ENCODE measurements around the gene MLX.

The MLX gene

DNA sequence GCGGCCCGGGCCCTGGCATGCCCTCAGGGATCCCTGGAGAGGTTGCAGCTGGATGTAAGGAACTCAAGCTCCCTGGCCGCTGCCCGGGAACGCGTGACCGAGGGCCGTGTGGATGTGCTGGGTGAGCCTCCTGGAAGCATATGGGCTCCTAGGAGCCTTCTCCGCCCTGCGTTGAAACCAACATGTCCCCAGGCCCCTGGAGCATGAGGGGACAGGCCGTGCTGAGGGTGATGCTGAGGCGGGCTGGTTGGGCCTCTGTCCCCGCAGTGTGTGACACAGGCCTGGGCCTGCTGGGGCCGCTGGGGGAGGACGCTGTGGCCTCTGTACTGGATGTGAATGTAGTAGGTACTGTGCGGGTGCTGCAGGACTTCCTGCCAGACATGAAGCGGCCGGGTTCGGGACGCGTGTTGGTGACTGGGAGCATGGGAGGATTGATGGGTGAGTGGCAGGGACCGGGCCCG, 19.9 kb upstream of the MLX start:
- no peak overlapping the region for H3K4me3 ChIP-seq (ENCODE audit: low read depth, low read length)
- TF ChIP-seq, protein P1, sequence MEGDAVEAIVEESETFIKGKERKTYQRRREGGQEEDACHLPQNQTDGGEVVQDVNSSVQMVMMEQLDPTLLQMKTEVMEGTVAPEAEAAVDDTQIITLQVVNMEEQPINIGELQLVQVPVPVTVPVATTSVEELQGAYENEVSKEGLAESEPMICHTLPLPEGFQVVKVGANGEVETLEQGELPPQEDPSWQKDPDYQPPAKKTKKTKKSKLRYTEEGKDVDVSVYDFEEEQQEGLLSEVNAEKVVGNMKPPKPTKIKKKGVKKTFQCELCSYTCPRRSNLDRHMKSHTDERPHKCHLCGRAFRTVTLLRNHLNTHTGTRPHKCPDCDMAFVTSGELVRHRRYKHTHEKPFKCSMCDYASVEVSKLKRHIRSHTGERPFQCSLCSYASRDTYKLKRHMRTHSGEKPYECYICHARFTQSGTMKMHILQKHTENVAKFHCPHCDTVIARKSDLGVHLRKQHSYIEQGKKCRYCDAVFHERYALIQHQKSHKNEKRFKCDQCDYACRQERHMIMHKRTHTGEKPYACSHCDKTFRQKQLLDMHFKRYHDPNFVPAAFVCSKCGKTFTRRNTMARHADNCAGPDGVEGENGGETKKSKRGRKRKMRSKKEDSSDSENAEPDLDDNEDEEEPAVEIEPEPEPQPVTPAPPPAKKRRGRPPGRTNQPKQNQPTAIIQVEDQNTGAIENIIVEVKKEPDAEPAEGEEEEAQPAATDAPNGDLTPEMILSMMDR (IDR thresholded peaks at IDR 0.05; ENCODE audit: borderline replicate concordance, insufficient read depth, low read depth, low read length): no peak

DNA sequence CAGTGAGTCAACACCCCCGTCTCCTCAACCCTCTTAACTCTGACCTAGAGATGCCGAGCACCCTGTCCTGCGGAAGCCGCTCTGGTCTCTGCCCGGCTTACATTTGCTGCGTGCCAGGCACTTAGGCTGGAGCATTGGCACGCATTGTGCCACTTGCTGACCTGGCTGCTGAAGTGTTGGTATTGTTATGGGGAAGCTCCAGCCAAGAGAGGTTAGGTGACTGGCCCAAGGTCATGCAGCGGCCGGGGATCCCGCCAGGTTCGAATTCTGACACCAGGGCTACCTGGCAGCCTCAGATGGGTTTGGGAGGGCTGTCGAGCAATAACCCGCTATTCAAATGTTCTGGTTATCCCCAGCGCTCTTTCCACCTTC, 19.2 kb upstream of the MLX start:
- no peak overlapping the region for H3K4me3 ChIP-seq (ENCODE audit: low read depth, low read length)
- TF ChIP-seq, protein P1 (IDR thresholded peaks at IDR 0.05; ENCODE audit: borderline replicate concordance, insufficient read depth, low read depth, low read length): no peak

DNA sequence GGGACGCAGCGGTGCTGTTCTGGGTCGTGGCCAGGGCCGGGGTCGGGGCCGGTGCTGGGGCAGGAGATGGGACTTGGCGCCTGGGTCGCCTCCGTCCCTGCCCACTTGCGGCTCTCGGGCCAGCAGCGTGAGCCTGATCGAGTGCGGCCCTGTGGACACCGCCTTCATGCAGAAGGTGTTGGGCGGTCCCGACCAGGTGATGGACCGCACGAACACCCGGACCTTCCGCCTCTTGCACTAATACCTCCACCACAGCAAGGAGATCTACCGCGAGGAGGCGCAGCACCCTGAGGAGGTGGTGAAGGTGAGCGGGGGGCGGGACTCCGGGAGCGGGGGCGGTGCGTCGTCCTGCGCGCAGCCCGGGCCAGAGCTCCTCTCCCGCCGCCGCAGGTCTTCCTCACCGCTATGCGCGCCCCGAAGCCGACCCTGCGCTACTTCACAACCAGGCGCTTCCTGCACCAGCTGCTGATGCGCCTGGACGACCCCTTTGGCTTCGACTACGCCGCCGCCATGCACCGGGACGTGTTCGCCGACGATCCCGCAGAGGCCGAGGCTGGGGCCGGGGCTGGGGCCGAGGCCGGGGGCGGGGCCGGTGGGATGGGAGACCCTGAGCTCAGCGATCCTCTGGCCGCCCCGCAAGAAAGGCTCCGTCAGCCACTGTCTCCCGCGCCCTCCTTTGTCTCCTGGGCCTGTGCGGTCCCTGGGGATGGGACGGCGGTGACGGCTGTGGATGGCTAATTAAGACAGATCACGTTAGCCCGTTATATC, 18.6 kb upstream of the MLX start:
- peak overlapping the region; percentile 47 for H3K4me3 ChIP-seq (ENCODE audit: low read depth, low read length)
- TF ChIP-seq, protein P1 (IDR thresholded peaks at IDR 0.05; ENCODE audit: borderline replicate concordance, insufficient read depth, low read depth, low read length): peak; percentile 77; the same call in 1 of the 2 replicates

DNA sequence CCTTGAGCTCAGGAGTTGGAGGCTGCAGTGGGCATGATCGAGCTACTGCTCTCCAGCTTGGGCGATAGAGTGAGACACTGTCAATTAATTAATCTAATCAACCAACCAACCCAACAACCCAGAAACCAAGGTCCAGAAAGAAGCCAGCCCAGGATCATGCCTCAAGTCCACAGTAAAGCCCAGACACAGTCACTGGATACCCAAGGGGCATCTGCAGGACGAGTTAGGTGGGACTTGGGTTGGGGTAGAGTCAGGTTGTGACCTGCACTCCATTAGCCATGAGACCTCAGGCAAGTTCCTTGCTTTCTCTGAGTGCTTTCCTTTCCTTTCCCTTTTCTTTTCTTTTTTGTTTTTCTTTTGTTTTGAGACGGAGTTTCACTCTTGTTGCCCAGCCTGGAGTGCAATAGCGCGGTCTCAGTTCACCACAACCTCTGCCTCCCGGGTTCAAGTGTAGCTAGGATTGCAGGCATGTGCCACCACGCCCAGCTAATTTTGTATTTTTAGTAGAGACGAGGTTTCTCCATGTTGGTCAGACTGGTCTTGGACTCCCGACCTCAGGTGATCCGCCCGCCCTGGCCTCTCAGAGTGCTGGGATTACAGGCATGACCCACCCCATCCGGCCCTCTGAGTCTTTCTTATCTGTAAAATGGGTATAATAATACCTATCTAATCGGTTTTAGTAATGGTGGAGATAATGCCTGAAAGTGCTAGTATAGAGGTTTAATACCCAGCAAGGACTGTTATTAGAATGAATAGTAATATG, 17.7 kb upstream of the MLX start:
- TF ChIP-seq, protein P1 (IDR thresholded peaks at IDR 0.05; ENCODE audit: borderline replicate concordance, insufficient read depth, low read depth, low read length): no peak
- H3K4me3 ChIP-seq (ENCODE audit: low read depth, low read length): no peak overlapping the region

DNA sequence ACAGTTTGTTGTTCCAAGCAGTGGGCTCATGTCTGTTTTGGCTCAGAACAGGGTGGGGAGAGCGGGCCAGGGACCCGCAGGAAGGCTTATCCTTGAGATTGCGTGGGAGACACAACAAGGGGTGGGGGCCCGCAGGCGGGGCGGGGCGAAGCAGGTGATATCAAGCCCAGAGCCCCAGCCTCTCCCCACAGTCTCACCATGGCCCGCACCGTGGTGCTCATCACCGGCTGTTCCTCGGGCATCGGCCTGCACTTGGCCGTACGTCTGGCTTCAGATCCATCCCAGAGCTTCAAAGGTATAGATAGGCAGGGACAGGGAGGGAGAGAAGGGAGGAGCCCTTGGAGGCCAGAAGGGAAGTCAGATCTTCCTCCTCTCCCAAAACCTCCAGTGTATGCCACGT, 14.2 kb upstream of the MLX start, which contains the start of gene HSD17B1:
TSS of gene HSD17B1 (plus strand) at position 188 of the 400 bp plus-strand sequence. CDS start at position 199, 11 bp downstream.
- peak within 1 kb of the TSS; percentile 79 for H3K4me3 ChIP-seq (ENCODE audit: low read depth, low read length)

DNA sequence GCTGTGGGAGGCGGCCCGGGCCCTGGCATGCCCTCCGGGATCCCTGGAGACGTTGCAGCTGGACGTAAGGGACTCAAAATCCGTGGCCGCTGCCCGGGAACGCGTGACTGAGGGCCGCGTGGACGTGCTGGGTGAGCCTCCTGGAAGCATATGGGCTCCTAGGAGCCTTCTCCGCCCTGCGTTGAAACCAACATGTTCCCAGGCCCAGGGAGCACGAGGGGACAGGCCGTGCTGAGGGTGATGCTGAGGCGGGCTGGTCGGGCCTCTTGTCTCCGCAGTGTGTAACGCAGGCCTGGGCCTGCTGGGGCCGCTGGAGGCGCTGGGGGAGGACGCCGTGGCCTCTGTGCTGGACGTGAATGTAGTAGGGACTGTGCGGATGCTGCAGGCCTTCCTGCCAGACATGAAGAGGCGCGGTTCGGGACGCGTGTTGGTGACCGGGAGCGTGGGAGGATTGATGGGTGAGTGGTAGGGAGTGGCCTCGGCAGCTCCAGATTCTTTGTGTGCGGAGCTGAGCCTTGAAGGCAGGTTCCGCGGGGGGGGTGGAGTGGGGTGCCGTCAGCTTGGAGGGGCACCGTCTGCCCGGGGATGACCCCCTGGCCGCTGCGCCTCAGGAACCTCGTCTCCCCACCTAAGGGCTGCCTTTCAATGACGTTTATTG, 13.6 kb upstream of the MLX start:
- TF ChIP-seq, protein P1 (IDR thresholded peaks at IDR 0.05; ENCODE audit: borderline replicate concordance, insufficient read depth, low read depth, low read length): no peak
- H3K4me3 ChIP-seq (ENCODE audit: low read depth, low read length): no peak overlapping the region

DNA sequence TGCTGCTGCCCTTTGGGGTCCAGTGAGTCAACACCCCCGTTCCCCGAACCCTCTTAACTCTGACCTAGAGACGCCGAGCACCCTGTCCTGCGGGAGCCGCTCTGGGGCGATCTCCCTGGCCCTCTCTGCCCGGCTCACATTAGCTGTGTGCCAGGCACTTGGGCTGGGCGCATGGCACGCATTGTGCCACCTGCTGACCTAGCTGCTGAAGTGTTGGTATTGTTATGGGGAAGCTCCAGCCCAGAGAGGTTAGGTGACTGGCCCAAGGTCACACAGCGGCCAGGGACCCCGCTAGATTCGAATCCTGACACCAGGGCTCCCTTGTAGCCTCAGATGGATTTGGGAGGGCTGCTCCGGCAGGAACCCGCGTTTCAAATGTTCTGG, 13.0 kb upstream of the MLX start:
- H3K4me3 ChIP-seq (ENCODE audit: low read depth, low read length): peak overlapping the region; percentile 79
- TF ChIP-seq, protein P1 (IDR thresholded peaks at IDR 0.05; ENCODE audit: borderline replicate concordance, insufficient read depth, low read depth, low read length): no peak

All from GM12875 (cell line).